ENCODE data around the gene LONP1. TPM values are rescaled to one million over a fixed set of nuclear protein-coding genes. Genes with fewer than 3 reads are reported as not detected.
A peak's percentile ranks its signal among the peaks of the same experiment; 100 is the strongest.

Gene LONP1
- total RNA-seq, 4 donors from 2014 or later = 31.7 to 75.9 (median 47.4) TPM

DNA sequence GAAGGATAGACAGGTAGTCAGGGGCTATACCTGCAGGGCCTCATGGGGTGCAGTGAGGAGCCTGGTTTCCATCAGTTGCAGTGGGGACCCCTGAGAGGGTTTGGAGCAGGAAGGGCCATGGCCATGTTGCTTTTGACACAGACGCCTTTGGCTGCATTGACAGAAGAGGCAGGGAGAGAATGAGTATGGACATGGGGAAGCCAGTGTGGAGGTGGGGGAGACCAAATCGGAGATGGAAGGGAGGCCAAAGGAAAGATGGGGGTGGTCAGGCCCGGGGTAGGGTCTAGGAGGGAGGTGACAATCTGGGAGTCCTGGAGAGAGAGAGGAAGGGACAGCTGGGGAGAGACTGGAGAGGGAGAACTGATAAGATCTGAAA lies 37.9 kb downstream of the LONP1 start:
- no peaks in the 10 kb centered on the region for H3K27me3 ChIP-seq
- no peak overlapping the region for H3K4me3 ChIP-seq
- no peak overlapping the region for H3K27ac ChIP-seq
- no peak for DNase-seq
- no peaks in the 10 kb centered on the region for H3K36me3 ChIP-seq
- TF ChIP-seq POLR2A (IDR thresholded peaks at IDR 0.05) (no peak), CTCF (IDR thresholded peaks at IDR 0.05) (no peak)
- peaks cover 0 to 21% (median 11%) of the 10 kb centered on the region in 4 donors for H3K4me1 ChIP-seq
- H3K9me3 ChIP-seq = no peaks in the 10 kb centered on the region

- Histone ChIP-seq H3K4me3 (peak overlapping the region; percentile 79 to 98 (median 89)), H3K9me3 (no peaks in the 10 kb centered on the region), H3K27me3 (no peaks in the 10 kb centered on the region), H3K27ac (peak overlapping the region in 1 of 4 donors; percentile 93), H3K4me1 (peaks cover 0 to 21% (median 10%) of the 10 kb centered on the region in 4 donors), H3K36me3 (no peaks in the 10 kb centered on the region)
- DNase-seq = no peak
- TF ChIP-seq POLR2A (IDR thresholded peaks at IDR 0.05) (no peak), CTCF (IDR thresholded peaks at IDR 0.05) (no peak)
These were observed 38.4 kb downstream of the LONP1 start for GRCh38 chr19:5681391-5682106.

DNA sequence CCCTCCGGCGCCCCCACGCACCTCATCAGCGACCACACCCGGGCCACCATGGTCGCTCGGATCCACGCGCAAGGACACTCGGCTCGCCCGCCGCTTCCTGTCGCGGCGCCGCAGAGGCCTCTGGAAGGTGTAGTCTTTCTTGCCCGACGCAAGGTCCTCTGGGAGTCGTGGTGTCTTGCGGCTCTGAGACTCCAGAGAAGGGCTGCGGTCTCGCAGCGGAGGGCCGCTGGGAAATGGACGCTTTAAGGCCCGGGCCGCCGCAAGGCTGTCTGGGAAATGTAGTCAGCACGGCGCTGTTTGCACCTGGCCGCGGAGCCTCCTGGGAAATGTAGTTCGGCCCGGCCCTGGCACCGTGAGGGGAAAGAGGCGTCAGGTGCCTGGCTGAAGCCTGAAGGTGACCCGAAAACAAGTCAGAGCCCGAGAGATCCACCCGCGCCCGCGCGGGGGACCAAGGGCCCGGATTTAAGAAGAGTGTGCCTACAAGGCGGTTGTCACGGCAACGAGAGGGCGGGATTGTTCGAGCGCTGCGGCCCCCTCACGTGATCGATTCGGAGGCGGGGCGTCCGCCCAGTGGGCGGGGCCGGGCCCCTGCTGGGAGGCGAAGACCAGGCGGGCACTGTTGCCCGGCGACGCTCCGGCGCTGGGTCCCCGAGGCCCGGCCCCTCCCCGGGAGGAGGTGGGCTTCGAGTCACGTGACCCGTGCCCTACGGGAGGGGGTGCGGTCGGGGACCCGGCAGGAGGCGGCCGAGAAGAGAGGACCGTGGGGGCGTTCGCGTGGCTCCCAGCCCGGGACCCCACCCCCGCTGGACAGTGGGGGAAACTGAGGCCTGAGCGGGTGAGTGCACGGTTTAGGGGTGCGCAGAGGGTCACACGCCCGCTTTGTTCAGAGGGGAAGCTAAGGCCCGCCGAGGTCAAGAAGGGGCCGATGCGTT lies 39.2 kb downstream of the LONP1 start, which contains the start of the genes HSD11B1L and MICOS13:
HSD11B1L (plus strand) TSS at position 591 of the 932 bp plus-strand sequence. CDS start 3,806 bp downstream, outside the sequence.
MICOS13 (minus strand) TSS at position 80 of the 932 bp plus-strand sequence; CDS start at position 50, 30 bp downstream.
- peak within 1 kb of the TSS; percentile 79 to 98 (median 89) for H3K4me3 ChIP-seq
- no peaks in the 10 kb centered on the region for H3K9me3 ChIP-seq
- H3K27ac ChIP-seq = peak within 1 kb of the TSS; percentile 83 to 94 (median 93)
- H3K36me3 ChIP-seq = no peaks in the 10 kb centered on the region
- peak; percentile 98 to 100 (median 99) for DNase-seq
- H3K27me3 ChIP-seq = no peaks in the 10 kb centered on the region
- peaks cover 0 to 16% (median 10%) of the 10 kb centered on the region in 4 donors for H3K4me1 ChIP-seq
- TF ChIP-seq CTCF (IDR thresholded peaks at IDR 0.05) (peak in 1 of 6 experiments; percentile 1), POLR2A (IDR thresholded peaks at IDR 0.05) (peak; percentile 30 to 61)

DNA sequence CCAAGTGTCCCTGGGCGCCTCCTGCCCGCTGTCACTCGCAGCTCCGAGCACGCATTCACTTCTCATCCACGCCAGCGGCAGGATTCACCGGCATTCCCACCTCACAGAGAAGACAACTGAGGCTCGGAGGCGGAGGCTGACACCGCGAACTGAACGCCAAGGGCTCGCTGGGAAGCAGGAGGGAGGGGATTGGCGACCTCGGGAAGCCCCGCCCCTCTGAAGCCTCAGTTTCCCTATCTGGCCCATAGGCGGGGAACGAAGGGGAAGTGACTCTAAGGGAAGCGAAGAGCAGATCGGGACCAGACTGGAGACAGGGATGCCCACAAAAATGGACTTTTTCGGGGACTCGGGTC lies 39.9 kb downstream of the LONP1 start:
- Histone ChIP-seq H3K4me3 (peak overlapping the region; percentile 79 to 98 (median 89)), H3K36me3 (no peaks in the 10 kb centered on the region), H3K27ac (peak overlapping the region; percentile 83 to 94 (median 93)), H3K27me3 (no peaks in the 10 kb centered on the region), H3K4me1 (peaks cover 0 to 16% (median 10%) of the 10 kb centered on the region in 4 donors), H3K9me3 (no peaks in the 10 kb centered on the region)
- no peak for TF ChIP-seq POLR2A (IDR thresholded peaks at IDR 0.05)
- peak in 1 of 6 experiments; percentile 13 for TF ChIP-seq CTCF (IDR thresholded peaks at IDR 0.05)
- peak in 2 of 3 donors; percentile 29 to 71 for DNase-seq

GRCh38 chr19:5679289-5680083 lies 40.5 kb downstream of the LONP1 start:
- no peaks in the 10 kb centered on the region for H3K36me3 ChIP-seq
- peak in 1 of 3 donors; percentile 53 for DNase-seq
- H3K9me3 ChIP-seq = no peaks in the 10 kb centered on the region
- no peaks in the 10 kb centered on the region for H3K27me3 ChIP-seq
- peak overlapping the region; percentile 79 to 98 (median 89) for H3K4me3 ChIP-seq
- peaks cover 0 to 16% (median 10%) of the 10 kb centered on the region in 4 donors for H3K4me1 ChIP-seq
- peak overlapping the region; percentile 83 to 94 (median 93) for H3K27ac ChIP-seq
- TF ChIP-seq CTCF (IDR thresholded peaks at IDR 0.05) = no peak
- TF ChIP-seq POLR2A (IDR thresholded peaks at IDR 0.05) = no peak

All from Peyer's patch (tissue), 4 donors.